Activated CD4-positive, alpha-beta memory T cell treated with anti-CD3 and anti-CD28 coated beads for 36 hours (primary cell): ENCODE data around the gene RNF123. TPM values are rescaled to one million over a fixed set of nuclear protein-coding genes. Genes with fewer than 3 reads are reported as not detected.

Source experiments
- CTCF ChIA-PET: fragments of 350-600 bp; sonication (Branson Sonifier 250); formaldehyde crosslinking; loops from one replicate; lab custom pipeline; 2021; ENCODE audit warnings: antibody characterized with exemption, inconsistent platforms; lab: Charles Lee
- POLR2A ChIA-PET: fragments of 350-600 bp; sonication (Branson Sonifier 250); formaldehyde crosslinking; loops from one replicate; lab custom pipeline; 2021; ENCODE audit warnings: antibody characterized with exemption; lab: Charles Lee
- DNase-seq: peaks from one replicate; pipeline ENCODE4 v3.0.0-alpha.2; 2020
- H3K27ac Mint-ChIP-seq: one replicate; pipeline ENCODE4 v1.8.0; 2021; ENCODE audit warnings: mixed read lengths
- H3K27me3 Mint-ChIP-seq: one replicate; pipeline ENCODE4 v1.8.0; 2021; ENCODE audit warnings: mixed read lengths
- H3K36me3 Mint-ChIP-seq: one replicate; pipeline ENCODE4 v1.8.0; 2021; ENCODE audit warnings: mixed read lengths
- H3K4me1 Mint-ChIP-seq: one replicate; pipeline ENCODE4 v1.8.0; 2021; ENCODE audit warnings: low read depth, mixed read lengths
- H3K4me3 Mint-ChIP-seq: one replicate; pipeline ENCODE4 v1.8.0; 2021; ENCODE audit warnings: mild to moderate bottlenecking, mixed read lengths
- H3K9me3 Mint-ChIP-seq: one replicate; pipeline ENCODE4 v1.8.0; 2021; ENCODE audit warnings: mixed read lengths
- intact Hi-C: fragments of 100-400 bp; cut with micrococcal nuclease; formaldehyde crosslinking; loops from one replicate; pipeline ENCODE4 v1.15.1; 2023
- total RNA-seq, 2 experiments: library from RNA; stranded (reverse); gene quantifications; one replicate each; pipeline ENCODE4 v1.2.3, GENCODE V29; 2021

Gene RNF123
- total RNA-seq, 2 experiments from 2014 or later = 21.0 to 29.7 TPM

- POLR2A ChIA-PET = no interaction called here
- H3K9me3 Mint-ChIP-seq = no peaks in the 10 kb centered on the region
- H3K4me3 Mint-ChIP-seq = no peak overlapping the region
- H3K27ac Mint-ChIP-seq = no peak overlapping the region
- CTCF ChIA-PET = no interaction called here
- no peaks in the 10 kb centered on the region for H3K4me1 Mint-ChIP-seq
- intact Hi-C loops = no loop called here
- no peaks in the 10 kb centered on the region for H3K27me3 Mint-ChIP-seq
- H3K36me3 Mint-ChIP-seq = peaks cover 2% of the 10 kb centered on the region
- no peak for DNase-seq
Measured at GRCh38 chr3:49699281-49699979, 10.1 kb downstream of the RNF123 start.

DNA sequence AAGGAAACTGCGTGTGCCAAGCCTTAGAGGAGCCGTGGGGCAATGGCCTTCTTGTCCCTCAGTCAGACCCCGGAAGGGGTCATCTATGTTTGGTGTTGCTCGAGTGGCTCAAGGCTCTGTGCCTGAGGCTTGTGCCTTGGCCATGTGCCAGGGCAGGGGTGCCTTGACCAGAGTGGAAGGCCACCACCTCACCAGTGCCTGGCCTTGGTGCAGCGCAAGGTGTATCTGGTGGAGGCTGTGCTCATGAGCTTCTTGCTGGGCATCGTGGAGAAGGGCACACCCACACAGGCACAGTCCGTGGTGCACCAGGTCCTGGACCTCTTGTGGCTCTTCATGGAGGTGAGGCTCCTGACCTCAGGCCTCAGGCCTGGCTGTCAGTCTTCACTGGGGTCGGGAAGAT, 10.7 kb downstream of the RNF123 start:
- Mint-ChIP-seq H3K36me3 (peaks cover 2% of the 10 kb centered on the region), H3K27ac (no peak overlapping the region), H3K4me1 (no peaks in the 10 kb centered on the region), H3K9me3 (no peaks in the 10 kb centered on the region), H3K27me3 (no peaks in the 10 kb centered on the region), H3K4me3 (no peak overlapping the region)
- ChIA-PET POLR2A (no interaction called here), CTCF (interaction anchor here (1.4 to 4.9 kb wide), 2 partner anchors 139 to 160 kb away, joined by 7 to 30 read pairs; no protein-coding TSS in a partner anchor)
- DNase-seq = no peak
- intact Hi-C loops = no loop called here

- POLR2A ChIA-PET = no interaction called here
- no peaks in the 10 kb centered on the region for H3K27me3 Mint-ChIP-seq
- no peak overlapping the region for H3K4me3 Mint-ChIP-seq
- CTCF ChIA-PET = interaction anchor here (0.6 to 4.9 kb wide), 11 partner anchors 11 to 205 kb away, joined by 3 to 30 read pairs (median 3); partner anchors contain the start of genes AMIGO3, MST1 and RNF123
- H3K36me3 Mint-ChIP-seq = peaks cover 2% of the 10 kb centered on the region
- no peaks in the 10 kb centered on the region for H3K9me3 Mint-ChIP-seq
- H3K4me1 Mint-ChIP-seq = no peaks in the 10 kb centered on the region
- DNase-seq = no peak
- no peak overlapping the region for H3K27ac Mint-ChIP-seq
- intact Hi-C loops = no loop called here
Measured at GRCh38 chr3:49700453-49701128, 11.2 kb downstream of the RNF123 start.

DNA sequence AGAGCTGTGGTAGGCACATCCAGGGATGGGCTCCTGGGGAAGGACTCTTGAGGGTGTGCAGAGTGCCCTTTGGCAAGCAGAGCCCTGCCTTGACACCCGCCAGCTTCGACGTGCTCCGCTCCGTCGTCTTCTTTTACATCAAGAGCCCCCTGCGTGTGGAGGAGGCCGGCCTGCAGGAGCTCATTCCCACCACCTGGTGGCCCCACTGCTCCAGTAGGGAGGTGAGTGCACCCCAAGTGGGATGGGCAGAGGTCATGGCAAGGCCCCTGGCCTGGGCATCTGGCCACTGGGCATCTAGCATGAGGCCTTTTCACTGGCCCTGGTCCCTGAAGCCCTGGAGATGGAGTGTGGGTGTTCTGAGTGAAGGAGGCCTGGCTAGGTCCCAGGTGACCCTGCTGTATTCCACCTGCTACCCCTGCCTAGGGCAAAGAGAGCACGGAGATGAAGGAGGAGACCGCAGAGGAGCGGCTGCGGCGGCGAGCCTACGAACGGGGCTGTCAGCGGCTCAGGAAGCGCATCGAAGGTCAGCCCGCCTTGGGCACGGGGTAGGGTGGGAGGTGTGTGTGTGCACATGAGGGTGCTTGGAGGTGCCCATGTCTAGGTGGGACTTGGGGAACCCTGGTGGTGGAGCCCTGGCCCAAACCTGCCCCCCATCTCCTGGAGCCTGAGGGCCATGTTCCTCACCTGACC, 12.2 kb downstream of the RNF123 start:
- Mint-ChIP-seq H3K9me3 (no peaks in the 10 kb centered on the region), H3K36me3 (peaks cover 2% of the 10 kb centered on the region), H3K4me3 (no peak overlapping the region), H3K27ac (no peak overlapping the region), H3K4me1 (no peaks in the 10 kb centered on the region), H3K27me3 (no peaks in the 10 kb centered on the region)
- intact Hi-C loops = no loop called here
- CTCF ChIA-PET = interaction anchor here (0.6 to 4.9 kb wide), 12 partner anchors 10 to 204 kb away, joined by 3 to 30 read pairs (median 3); partner anchors contain the start of genes AMIGO3, MST1 and RNF123
- no peak for DNase-seq
- POLR2A ChIA-PET = no interaction called here

DNA sequence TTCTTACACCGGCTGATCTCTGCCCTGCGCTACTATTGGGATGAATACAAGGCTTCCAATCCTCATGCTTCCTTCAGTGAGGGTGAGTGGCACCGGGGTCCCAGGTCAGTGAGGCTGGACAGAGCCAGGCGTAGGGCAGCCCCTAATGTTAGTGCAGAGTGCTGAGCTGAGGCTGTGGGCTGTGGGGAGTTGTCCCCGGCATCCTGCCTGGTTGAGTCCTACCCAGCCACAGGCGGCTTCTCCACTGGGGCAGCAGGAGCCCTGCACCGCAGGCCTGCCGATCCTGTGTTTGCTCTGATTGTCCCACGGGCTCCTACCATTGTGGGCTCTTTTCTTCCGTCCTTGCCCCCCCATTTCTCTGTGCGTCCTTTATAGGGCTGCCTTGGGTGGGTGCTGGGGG, 13.3 kb downstream of the RNF123 start:
- DNase-seq = no peak
- intact Hi-C loops = loop anchor here (1.0 kb wide), 1 partner anchor 137 kb away; no protein-coding TSS in a partner anchor
- H3K27me3 Mint-ChIP-seq = no peaks in the 10 kb centered on the region
- ChIA-PET CTCF (interaction anchor here (0.5 to 4.9 kb wide), 6 partner anchors 12 to 165 kb away, joined by 3 to 30 read pairs (median 4); no protein-coding TSS in a partner anchor), POLR2A (no interaction called here)
- H3K36me3 Mint-ChIP-seq = peaks cover 2% of the 10 kb centered on the region
- no peaks in the 10 kb centered on the region for H3K9me3 Mint-ChIP-seq
- H3K27ac Mint-ChIP-seq = no peak overlapping the region
- no peaks in the 10 kb centered on the region for H3K4me1 Mint-ChIP-seq
- H3K4me3 Mint-ChIP-seq = no peak overlapping the region

DNA sequence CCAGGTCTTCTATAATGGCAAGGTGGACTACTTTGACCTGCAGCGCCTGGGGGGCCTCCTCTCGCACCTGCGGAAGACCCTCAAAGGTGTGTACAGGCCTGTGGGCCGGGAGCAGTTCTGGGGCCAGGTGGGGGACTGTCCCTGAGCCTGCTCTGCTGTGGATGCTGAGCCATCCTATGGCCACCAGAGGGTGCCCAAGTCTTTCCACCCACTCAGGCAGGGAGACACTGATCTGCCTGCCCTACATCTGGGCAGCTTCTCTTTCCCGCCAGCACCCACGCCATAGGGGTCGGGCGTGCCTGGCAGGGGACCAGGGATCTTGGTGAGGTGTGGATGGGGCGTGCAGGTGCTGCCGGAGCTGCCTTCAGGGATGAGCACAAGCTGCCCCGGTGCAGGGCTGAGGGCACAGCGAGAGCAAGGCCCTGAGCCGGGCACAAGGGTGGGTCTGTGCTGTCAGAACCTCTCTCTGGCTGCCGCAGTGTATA, 14.1 kb downstream of the RNF123 start:
- intact Hi-C loops = loop anchor here (1.0 kb wide), 1 partner anchor 136 kb away; no protein-coding TSS in a partner anchor
- Mint-ChIP-seq H3K27ac (no peak overlapping the region), H3K9me3 (no peaks in the 10 kb centered on the region), H3K4me3 (no peak overlapping the region), H3K36me3 (peaks cover 2% of the 10 kb centered on the region), H3K27me3 (no peaks in the 10 kb centered on the region), H3K4me1 (no peaks in the 10 kb centered on the region)
- POLR2A ChIA-PET = no interaction called here
- CTCF ChIA-PET = interaction anchor here (0.5 to 4.9 kb wide), 9 partner anchors 11 to 211 kb away, joined by 3 to 30 read pairs (median 3); partner anchors contain the start of genes INKA1, MST1 and RNF123
- DNase-seq = peak; percentile 79

DNA sequence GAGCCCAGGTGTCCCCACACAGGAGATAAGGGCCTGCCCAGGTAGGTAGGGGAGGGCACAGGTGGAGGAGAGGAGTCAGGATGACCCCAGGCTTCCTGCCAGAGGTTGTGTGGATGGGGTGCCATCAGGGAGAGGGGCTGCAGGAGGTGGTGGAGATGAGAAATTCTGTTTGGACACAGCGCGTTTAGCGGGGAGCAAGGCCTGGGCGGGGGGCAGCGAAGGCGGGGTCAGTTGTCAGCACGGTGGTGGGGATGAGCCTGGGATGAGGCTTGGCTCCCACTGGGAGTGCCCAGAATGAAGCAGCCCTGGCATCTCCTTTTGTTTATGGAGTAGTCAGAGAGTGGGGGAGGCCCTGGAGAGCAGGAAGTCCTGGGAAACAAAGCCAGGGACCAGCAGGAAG, 14.6 kb downstream of the RNF123 start:
- Mint-ChIP-seq H3K36me3 (peaks cover 2% of the 10 kb centered on the region), H3K9me3 (no peaks in the 10 kb centered on the region), H3K27ac (no peak overlapping the region), H3K27me3 (no peaks in the 10 kb centered on the region), H3K4me3 (no peak overlapping the region), H3K4me1 (no peaks in the 10 kb centered on the region)
- POLR2A ChIA-PET = no interaction called here
- CTCF ChIA-PET = interaction anchor here (0.5 to 4.9 kb wide), 8 partner anchors 11 to 211 kb away, joined by 3 to 30 read pairs (median 4); partner anchors contain the start of genes MST1 and RNF123
- intact Hi-C loops = loop anchor here (1.0 kb wide), 1 partner anchor 135 kb away; no protein-coding TSS in a partner anchor
- DNase-seq = no peak

GRCh38 chr3:49704629-49705028, 15.3 kb downstream of the RNF123 start:
- DNase-seq = no peak
- ChIA-PET CTCF (interaction anchor here (4.9 kb wide), 1 partner anchor 134 kb away, joined by 30 read pairs; no protein-coding TSS in a partner anchor), POLR2A (no interaction called here)
- intact Hi-C loops = no loop called here
- H3K27ac Mint-ChIP-seq = no peak overlapping the region
- peaks cover 2% of the 10 kb centered on the region for H3K36me3 Mint-ChIP-seq
- no peak overlapping the region for H3K4me3 Mint-ChIP-seq
- no peaks in the 10 kb centered on the region for H3K4me1 Mint-ChIP-seq
- no peaks in the 10 kb centered on the region for H3K27me3 Mint-ChIP-seq
- no peaks in the 10 kb centered on the region for H3K9me3 Mint-ChIP-seq

DNA sequence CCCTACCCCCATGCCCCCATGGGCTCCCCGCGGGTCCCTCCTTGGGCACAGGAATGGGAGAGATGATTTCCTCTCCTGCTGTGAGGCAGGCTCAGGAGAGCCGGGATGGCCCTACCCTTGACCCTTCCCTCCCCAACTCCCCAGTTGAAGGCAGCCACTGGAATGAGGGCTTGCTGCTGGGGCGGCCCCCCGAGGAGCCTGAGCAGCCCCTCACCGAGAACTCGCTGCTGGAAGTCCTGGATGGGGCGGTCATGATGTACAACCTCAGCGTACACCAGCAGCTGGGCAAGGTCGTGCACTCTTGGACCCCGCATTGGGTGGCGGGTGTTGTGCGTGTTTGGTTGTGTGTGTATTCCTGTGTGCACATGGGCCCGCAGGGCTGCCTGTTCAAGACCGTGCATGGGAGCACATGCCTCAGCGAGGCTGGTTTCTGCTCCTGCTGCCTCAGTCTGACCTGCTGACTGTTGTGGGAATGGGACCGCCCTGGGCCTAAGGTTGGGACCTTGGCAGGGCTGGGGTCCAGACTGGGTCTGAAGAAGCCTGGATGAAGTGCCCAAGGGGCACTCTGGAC, 16.1 kb downstream of the RNF123 start:
- no peak overlapping the region for H3K4me3 Mint-ChIP-seq
- H3K36me3 Mint-ChIP-seq = peaks cover 2% of the 10 kb centered on the region
- POLR2A ChIA-PET = no interaction called here
- H3K27ac Mint-ChIP-seq = no peak overlapping the region
- DNase-seq = no peak
- no peaks in the 10 kb centered on the region for H3K4me1 Mint-ChIP-seq
- intact Hi-C loops = no loop called here
- H3K27me3 Mint-ChIP-seq = no peaks in the 10 kb centered on the region
- no peaks in the 10 kb centered on the region for H3K9me3 Mint-ChIP-seq
- CTCF ChIA-PET = no interaction called here

- CTCF ChIA-PET = no interaction called here
- Mint-ChIP-seq H3K9me3 (no peaks in the 10 kb centered on the region), H3K4me3 (no peak overlapping the region), H3K36me3 (peaks cover 2% of the 10 kb centered on the region), H3K27ac (no peak overlapping the region), H3K4me1 (no peaks in the 10 kb centered on the region), H3K27me3 (no peaks in the 10 kb centered on the region)
- intact Hi-C loops = no loop called here
- DNase-seq = no peak
- POLR2A ChIA-PET = no interaction called here
Measured at GRCh38 chr3:49706456-49707112, 17.2 kb downstream of the RNF123 start.

- no peaks in the 10 kb centered on the region for H3K9me3 Mint-ChIP-seq
- H3K36me3 Mint-ChIP-seq = peaks cover 2% of the 10 kb centered on the region
- intact Hi-C loops = no loop called here
- CTCF ChIA-PET = no interaction called here
- H3K4me3 Mint-ChIP-seq = no peak overlapping the region
- POLR2A ChIA-PET = no interaction called here
- no peaks in the 10 kb centered on the region for H3K4me1 Mint-ChIP-seq
- H3K27ac Mint-ChIP-seq = no peak overlapping the region
- DNase-seq = no peak
- no peaks in the 10 kb centered on the region for H3K27me3 Mint-ChIP-seq
Measured at GRCh38 chr3:49707113-49707480, 17.7 kb downstream of the RNF123 start.
